ES-I3 (cell line): ENCODE measurements around the gene MMAB.

ENCODE experiments used
- H3K36me3 ChIP-seq: 2 replicates; pipeline ENCODE4 v1.6.1; 2013; ENCODE audit warnings: mild to moderate bottlenecking, low read length, control low read depth, moderate library complexity; ENCODE audit not compliant: insufficient read depth
- H3K4me1 ChIP-seq: 2 replicates; pipeline ENCODE4 v1.6.1; 2013; ENCODE audit warnings: mild to moderate bottlenecking, control low read depth, low read length; ENCODE audit not compliant: insufficient read depth
- H3K9ac ChIP-seq: 2 replicates; pipeline ENCODE4 v1.6.1; 2013; ENCODE audit warnings: low read depth, mild to moderate bottlenecking, low read length, moderate library complexity
- H3K9me3 ChIP-seq: 2 replicates; pipeline ENCODE4 v1.6.1; 2013; ENCODE audit warnings: mild to moderate bottlenecking, low read length, moderate library complexity; ENCODE audit not compliant: control insufficient read depth, insufficient read depth

Gene MMAB

DNA sequence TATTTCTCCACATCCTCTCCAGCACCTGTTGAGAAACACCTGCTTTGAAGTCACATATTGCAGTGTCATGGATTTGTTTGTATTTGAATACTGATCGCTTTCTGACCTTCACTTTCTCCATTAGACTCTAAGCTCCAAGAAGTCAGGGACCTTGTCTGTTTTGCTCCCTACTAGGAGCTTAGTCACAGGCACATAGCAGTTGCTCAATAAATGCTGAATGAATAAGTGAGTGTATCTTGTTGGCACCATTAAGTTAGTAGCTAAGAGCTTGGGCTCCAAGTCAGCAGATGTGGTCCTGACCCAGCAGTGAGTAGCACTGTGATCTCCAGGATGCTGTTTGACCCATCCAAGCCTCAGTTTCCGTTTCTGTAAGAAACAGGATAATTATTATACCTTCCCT lies 10.4 kb upstream of the MMAB start:
- Histone ChIP-seq H3K36me3 (no peaks in the 10 kb centered on the region; the same call in 1 of the 2 replicates), H3K9me3 (no peaks in the 10 kb centered on the region), H3K9ac (no peak overlapping the region), H3K4me1 (no peaks in the 10 kb centered on the region)

DNA sequence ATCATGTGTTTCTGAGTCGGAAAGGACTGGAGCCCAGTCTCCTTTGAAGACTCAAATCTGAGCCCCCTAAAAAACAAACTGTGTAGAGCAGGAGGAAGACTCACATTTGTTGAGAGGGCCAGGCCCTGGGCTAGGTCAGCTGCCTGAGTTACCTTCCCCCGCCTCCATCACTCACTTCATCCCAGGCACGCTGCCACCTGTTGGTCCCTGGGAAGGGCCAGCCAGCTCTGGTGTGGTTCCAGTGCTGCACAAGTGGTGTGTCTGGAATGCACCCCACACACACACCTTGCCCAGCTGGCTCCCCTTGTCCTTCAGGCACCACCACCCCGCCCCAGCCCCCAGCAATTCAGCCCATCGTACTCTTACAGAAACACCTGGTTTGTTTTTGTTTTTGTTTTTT lies 9.3 kb upstream of the MMAB start:
- no peaks in the 10 kb centered on the region for H3K9me3 ChIP-seq
- no peak overlapping the region for H3K9ac ChIP-seq
- no peaks in the 10 kb centered on the region for H3K4me1 ChIP-seq
- H3K36me3 ChIP-seq = peaks cover 4% of the 10 kb centered on the region

DNA sequence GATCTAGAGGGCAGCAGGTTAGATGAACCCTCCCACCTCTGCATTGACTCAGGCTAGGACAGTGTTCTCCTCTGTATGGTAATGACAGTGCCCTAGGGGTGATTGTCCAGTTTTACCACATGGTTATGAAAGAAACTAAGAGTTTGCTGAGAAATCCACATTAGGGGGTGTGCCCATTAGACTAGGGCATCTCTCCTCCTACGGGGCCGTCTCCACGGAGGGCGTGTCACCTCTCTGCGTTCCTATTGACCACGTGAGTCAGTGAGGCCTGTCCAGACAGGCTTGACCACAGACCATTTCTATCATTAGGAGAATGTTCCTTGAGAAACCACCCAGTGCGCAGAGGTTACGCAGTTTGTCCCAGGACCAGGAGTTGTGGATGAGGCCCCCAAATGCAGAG lies 8.6 kb upstream of the MMAB start:
- no peaks in the 10 kb centered on the region for H3K4me1 ChIP-seq
- peaks cover 6% of the 10 kb centered on the region for H3K36me3 ChIP-seq
- no peaks in the 10 kb centered on the region for H3K9me3 ChIP-seq
- H3K9ac ChIP-seq = no peak overlapping the region

DNA sequence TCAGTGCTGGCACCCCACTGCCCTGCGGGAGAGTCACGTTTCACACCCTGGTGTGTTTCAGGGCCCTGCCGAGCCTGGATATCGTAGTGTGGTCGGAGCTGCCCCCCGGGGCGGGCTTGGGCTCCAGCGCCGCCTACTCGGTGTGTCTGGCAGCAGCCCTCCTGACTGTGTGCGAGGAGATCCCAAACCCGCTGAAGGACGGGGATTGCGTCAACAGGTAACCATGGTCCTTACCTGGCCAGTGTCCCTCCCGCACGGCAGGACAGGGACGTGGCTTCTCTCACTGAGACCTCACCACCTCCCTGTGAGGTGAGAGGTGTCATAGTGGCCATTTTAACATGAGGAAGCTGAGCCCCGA lies 8.0 kb upstream of the MMAB start:
- peaks cover 6% of the 10 kb centered on the region for H3K36me3 ChIP-seq
- H3K9ac ChIP-seq = no peak overlapping the region
- no peaks in the 10 kb centered on the region for H3K9me3 ChIP-seq
- no peaks in the 10 kb centered on the region for H3K4me1 ChIP-seq

DNA sequence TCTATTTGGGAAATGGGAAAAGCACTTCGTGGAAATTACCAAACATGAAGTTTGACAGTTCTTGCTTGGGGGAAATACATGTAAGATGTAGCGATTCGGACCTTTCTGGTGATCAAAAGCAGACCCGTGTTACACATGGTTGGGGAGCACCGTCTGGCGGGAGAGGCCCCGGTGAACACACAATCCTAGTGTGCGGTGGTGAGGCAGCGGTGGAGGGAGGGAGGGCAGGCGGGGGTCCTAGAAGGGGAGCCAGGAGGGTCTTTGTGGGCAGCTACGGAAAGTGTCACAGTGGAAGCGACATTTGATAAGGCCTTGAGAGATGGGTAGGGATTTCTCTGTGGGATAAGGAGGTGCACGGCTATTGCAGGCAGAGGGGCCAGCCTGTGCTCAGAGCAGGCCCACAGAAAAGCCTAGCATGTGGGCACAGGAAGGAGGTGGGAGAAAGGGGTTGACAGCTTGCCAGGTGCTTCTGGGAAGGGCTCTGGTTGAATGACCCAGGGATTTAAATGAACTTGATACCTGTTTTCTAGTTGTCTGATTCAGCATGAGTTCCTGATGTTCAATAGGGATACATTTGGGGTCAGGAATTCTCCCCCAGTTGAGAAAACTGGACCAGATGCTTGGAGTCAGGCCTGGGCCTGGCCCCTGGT lies 7.5 kb upstream of the MMAB start:
- Histone ChIP-seq H3K9me3 (no peaks in the 10 kb centered on the region), H3K36me3 (peaks cover 6% of the 10 kb centered on the region), H3K9ac (no peak overlapping the region), H3K4me1 (no peaks in the 10 kb centered on the region)

DNA sequence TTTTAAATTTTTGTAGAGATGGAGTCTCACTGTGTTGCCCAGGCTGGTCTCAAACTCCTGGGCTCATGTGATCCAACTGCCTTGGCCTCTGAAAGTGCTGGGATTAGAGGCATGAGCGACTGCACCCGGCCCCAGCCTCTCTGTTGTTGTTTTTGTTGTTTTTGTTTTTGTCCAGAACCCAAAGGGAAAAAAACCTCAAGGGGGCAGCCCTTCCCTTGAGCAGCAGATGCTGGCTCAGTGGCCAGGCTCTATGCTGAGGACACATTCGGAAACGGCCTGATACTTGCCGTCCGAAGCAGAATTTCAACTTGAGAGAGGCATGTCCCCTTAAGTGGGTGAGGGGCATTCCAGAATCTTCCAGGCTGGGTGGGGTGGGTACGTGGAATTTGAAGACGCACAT lies 7.0 kb upstream of the MMAB start:
- H3K9me3 ChIP-seq = no peaks in the 10 kb centered on the region
- peaks cover 6% of the 10 kb centered on the region for H3K36me3 ChIP-seq
- H3K9ac ChIP-seq = no peak overlapping the region
- no peaks in the 10 kb centered on the region for H3K4me1 ChIP-seq

DNA sequence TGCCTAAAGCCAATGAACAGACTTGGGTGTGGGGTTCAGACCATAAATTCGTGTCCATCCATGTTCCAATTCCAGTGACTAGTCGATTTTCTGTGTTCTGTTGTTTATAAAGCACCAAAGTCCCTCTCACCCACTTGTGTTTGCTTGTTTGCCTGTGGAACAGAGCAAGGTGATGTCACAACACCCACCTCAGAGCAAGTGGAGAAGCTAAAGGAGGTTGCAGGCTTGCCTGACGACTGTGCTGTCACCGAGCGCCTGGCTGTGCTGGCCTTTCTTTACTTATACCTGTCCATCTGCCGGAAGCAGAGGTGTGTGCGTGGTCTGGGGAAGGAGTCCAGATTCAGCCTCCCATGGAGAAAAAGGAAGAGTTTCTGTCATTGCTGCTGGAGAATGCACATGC lies 6.3 kb upstream of the MMAB start:
- Histone ChIP-seq H3K9me3 (no peaks in the 10 kb centered on the region), H3K4me1 (no peaks in the 10 kb centered on the region; the same call in 1 of the 2 replicates), H3K36me3 (peaks cover 6% of the 10 kb centered on the region), H3K9ac (no peak overlapping the region)

DNA sequence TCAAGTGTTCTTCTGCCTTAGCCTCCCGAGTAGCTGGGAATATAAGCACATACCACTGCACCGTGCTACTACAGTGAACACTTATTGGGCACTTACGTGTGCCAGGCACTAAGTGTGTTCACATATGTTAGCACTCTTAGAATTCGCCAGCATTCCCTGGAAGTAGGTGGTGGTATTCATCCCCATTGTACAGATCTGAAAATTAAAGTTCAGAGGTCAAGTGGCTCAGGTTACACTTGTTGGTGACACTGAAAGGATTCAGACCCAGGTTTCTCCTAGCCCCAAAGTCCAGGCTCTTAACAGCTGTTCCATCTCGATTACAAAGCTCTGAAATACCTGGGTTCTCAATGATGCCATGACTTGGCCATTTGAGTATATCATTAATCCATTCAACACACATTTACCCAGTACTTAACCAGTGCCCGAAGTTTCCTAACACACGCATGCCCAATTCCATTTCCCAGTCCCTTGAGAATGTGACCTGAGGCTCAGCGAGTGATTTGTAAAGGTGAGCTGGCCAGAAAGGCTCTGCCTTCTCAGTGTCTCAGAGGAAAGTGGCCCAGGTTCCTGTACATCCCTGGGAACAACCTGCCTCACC lies 5.1 kb upstream of the MMAB start:
- no peaks in the 10 kb centered on the region; the same call in 1 of the 2 replicates for H3K4me1 ChIP-seq
- H3K36me3 ChIP-seq = peaks cover 6% of the 10 kb centered on the region

DNA sequence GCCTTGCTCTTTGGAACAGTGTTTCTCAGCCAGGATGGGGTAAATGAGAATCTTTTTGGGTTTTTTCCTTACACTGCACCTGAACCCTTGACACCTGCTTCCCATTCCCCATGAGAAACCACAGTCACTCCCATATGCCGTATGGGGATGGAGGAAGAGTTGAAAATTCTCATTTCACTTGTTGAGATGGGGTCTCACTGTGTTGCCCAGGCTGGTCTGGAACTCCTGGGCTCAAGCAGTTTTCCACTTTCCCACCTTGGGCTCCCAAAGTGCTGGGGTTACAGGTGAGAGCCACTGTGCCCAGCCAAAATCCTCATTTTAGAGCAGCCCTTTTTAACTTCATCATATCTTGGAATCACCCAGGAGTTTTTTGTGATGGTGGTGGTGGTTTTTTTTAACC lies 4.0 kb upstream of the MMAB start:
- H3K4me1 ChIP-seq = no peaks in the 10 kb centered on the region; the same call in 1 of the 2 replicates
- H3K9me3 ChIP-seq = no peaks in the 10 kb centered on the region
- peaks cover 6% of the 10 kb centered on the region for H3K36me3 ChIP-seq
- no peak overlapping the region for H3K9ac ChIP-seq

More for the DNA sequence above, 5.1 kb upstream of the MMAB start:
- Histone ChIP-seq H3K9me3 (no peaks in the 10 kb centered on the region), H3K9ac (no peak overlapping the region)

DNA sequence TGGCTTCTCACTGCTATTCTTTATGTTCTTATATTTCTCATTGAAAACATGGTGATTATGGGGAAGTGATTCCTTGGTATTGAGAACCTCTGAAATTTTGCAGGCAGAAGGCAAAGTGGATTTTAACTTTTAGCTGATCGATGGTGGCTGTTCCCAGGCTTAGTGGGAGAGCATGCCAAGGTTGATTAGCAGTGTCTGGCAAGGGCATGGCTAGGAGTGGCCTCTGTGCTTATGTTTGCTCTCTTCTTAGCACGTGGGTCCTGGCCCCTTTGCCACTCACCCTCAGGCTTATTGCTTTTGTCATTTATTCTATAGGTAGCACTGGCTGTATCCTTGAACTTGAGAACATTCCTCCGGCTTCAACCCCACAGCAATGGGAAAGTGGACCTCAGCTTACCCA lies 2.4 kb upstream of the MMAB start:
- no peaks in the 10 kb centered on the region for H3K9me3 ChIP-seq
- H3K9ac ChIP-seq = no peak overlapping the region
- H3K4me1 ChIP-seq = no peaks in the 10 kb centered on the region; the same call in 1 of the 2 replicates
- peaks cover 6% of the 10 kb centered on the region; the same call in 1 of the 2 replicates for H3K36me3 ChIP-seq

DNA sequence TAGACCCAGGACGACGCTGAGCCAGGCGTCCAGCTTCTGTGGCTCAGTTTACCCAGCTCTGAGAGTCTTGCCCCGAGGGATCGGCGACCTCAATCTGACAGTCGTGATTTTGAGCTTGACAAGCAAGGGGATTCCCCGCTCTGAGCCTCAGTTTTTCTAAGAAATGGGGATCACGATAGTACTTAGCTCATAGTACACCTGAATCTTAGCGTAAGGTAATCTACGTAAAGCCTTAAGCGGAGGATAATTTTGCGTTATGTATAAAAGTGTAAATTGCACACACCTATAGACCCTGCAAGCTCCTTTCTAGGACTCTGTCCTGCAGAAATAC lies 575 bp upstream of the MMAB start:
- Histone ChIP-seq H3K9ac (peak overlapping the region; percentile 79), H3K9me3 (no peaks in the 10 kb centered on the region), H3K36me3 (peaks cover 10% of the 10 kb centered on the region; the same call in 1 of the 2 replicates), H3K4me1 (no peaks in the 10 kb centered on the region; the same call in 1 of the 2 replicates)

DNA sequence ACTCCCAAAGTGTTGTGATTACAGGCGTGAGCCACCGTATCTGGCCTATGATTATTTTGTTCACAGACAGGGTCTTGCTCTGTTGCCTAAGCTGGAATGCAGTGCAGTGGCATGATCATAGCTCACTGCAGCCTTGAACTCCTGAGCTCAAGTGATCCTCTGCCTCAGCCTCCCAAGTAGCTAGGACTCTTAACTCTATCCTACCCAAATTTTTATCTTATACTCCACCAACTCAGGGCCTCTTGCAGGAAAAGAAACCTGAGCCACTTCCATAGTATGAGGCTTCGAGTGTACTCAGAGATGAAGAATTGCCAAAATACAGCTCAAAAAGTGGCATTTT lies 828 bp downstream of the MMAB start:
- Histone ChIP-seq H3K9ac (peak overlapping the region; percentile 59; the same call in 1 of the 2 replicates), H3K4me1 (no peaks in the 10 kb centered on the region; the same call in 1 of the 2 replicates), H3K36me3 (0 out of 2 replicates have a peak, but pooled peaks cover 4% of the 10 kb centered on the region), H3K9me3 (no peaks in the 10 kb centered on the region)

DNA sequence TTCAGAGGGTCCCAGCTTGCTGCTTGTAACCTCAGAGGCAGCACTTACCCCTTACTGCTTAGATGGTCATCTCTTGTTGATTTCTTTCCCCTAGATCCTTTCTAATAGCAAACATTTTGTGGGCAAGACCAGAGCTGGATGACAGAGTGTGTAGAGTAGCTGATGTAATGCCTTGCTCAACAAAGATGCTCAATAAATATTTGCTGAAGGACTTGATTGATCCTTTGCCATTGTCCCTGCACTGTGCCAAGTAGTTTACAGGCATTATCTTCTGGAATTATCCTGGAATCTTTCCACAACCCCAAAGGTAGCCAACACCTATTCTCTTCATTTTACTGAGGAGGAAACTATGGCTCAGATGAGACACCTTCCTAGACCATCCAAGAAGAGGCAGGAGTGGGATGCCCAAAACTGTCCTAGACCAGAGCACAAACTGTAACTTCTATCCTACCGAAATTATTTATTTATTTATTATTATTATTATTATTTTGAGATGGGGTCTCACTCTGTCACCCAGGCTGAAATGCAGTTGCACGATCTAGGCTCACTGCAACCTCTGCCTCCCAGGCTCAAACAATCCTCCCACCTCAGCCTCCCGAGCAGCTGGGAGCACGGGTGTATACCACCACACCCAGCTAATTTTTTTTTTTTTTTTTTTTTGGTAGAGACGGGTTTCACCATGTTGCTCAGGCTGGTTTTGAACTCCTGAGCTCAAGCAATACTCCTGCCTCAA lies 1.4 kb downstream of the MMAB start:
- no peaks in the 10 kb centered on the region for H3K9me3 ChIP-seq
- 0 out of 2 replicates have a peak, but pooled peaks cover 4% of the 10 kb centered on the region for H3K36me3 ChIP-seq
- no peaks in the 10 kb centered on the region; the same call in 1 of the 2 replicates for H3K4me1 ChIP-seq
- no peak overlapping the region for H3K9ac ChIP-seq

DNA sequence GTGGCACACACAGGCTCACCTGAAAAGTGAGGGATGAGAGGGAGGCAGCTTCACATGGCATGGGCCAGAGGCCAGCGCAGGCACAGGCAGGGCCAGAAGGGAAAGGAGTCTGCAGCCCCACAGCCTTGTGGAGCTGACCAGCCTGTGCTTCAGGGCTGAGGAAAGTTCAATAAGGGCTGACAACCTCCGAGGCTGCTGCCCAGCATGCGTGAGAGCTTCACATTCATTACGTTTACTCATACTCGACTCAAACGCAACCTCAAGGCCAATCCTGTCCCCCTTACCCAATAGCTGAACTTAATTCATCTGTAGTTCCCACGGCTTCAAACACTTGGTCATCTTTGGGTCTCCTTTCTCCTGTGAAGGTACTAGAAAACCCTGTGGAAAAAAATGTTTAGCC lies 4.8 kb downstream of the MMAB start:
- Histone ChIP-seq H3K4me1 (no peaks in the 10 kb centered on the region), H3K36me3 (0 out of 2 replicates have a peak, but pooled peaks cover 4% of the 10 kb centered on the region), H3K9me3 (no peaks in the 10 kb centered on the region), H3K9ac (no peak overlapping the region)

DNA sequence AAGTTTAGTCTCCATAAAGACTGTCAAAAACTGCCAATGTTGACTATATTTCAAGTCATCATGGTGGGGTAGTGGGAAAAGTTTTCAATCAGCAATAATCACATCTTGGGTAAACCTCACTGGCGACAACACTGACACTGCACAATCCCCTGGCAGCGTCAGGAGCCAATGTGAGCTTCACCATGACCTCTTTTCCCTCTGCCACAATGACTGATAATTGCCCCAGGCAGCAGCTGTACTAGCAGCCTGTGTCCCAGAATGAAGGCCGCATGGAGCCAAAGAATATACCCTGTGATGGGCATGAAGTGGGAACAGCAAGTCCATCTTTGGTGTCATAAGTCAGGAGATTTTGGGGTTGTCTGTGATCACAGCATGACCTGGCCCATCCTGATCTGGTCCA lies 5.3 kb downstream of the MMAB start:
- Histone ChIP-seq H3K4me1 (no peaks in the 10 kb centered on the region), H3K9me3 (no peaks in the 10 kb centered on the region), H3K9ac (no peak overlapping the region), H3K36me3 (0 out of 2 replicates have a peak, but pooled peaks cover 4% of the 10 kb centered on the region)
